Fibroblast of skin of left quadriceps (primary cell): ENCODE data around the gene MESP2.

ENCODE experiments used
- DNase-seq, 2 experiments: peaks; one replicate each; pipeline ENCODE4 v3.0.0-alpha.2; 2013; ENCODE audit warnings: low read depth in 2 of 2

Gene MESP2

GRCh38 chr15:89755701-89756100 lies 20.4 kb upstream of the MESP2 start:
- no peak for DNase-seq

GRCh38 chr15:89756897-89757296 lies 19.2 kb upstream of the MESP2 start:
- no peak for DNase-seq

GRCh38 chr15:89758283-89758682 lies 17.8 kb upstream of the MESP2 start:
- no peak for DNase-seq

- DNase-seq: no peak
Measured at GRCh38 chr15:89758981-89759380, 17.2 kb upstream of the MESP2 start.

GRCh38 chr15:89759835-89760234 lies 16.3 kb upstream of the MESP2 start:
- no peak for DNase-seq

- DNase-seq: no peak
Measured at GRCh38 chr15:89760303-89761008, 15.7 kb upstream of the MESP2 start.

- DNase-seq: no peak
Measured at GRCh38 chr15:89761009-89761831, 14.9 kb upstream of the MESP2 start.

GRCh38 chr15:89761929-89762328 lies 14.2 kb upstream of the MESP2 start:
- no peak for DNase-seq

- no peak for DNase-seq
Measured at GRCh38 chr15:89765694-89766093, 10.4 kb upstream of the MESP2 start.

- DNase-seq: no peak
Measured at GRCh38 chr15:89766357-89767311, 9.5 kb upstream of the MESP2 start.

GRCh38 chr15:89767411-89767915 lies 8.7 kb upstream of the MESP2 start:
- no peak for DNase-seq

GRCh38 chr15:89768071-89768500 lies 8.0 kb upstream of the MESP2 start:
- no peak for DNase-seq

- DNase-seq: no peak
Measured at GRCh38 chr15:89769366-89769765, 6.8 kb upstream of the MESP2 start.

GRCh38 chr15:89770041-89770440 lies 6.1 kb upstream of the MESP2 start:
- no peak for DNase-seq

- no peak for DNase-seq
Measured at GRCh38 chr15:89772932-89773583, 3.1 kb upstream of the MESP2 start.

GRCh38 chr15:89774492-89774891 lies 1.6 kb upstream of the MESP2 start:
- DNase-seq: no peak

GRCh38 chr15:89775815-89776214 lies 317 bp upstream of the MESP2 start:
- no peak for DNase-seq

- DNase-seq: no peak
Measured at GRCh38 chr15:89777073-89777751, 1.1 kb downstream of the MESP2 start.

GRCh38 chr15:89777782-89778380 lies 1.7 kb downstream of the MESP2 start:
- no peak for DNase-seq

- no peak for DNase-seq
Measured at GRCh38 chr15:89778861-89779260, 2.7 kb downstream of the MESP2 start.
